GM12891 (cell line): ENCODE results near the gene INPP5B. TPM values are rescaled to one million over a fixed set of nuclear protein-coding genes. Genes with fewer than 3 reads are reported as not detected.
"Not testable (repeated sequence)": the region's sequence is repeated elsewhere in the genome, so short reads cannot be mapped to it uniquely, and the experiment has no call there.

Experiments used
- DNase-seq: peaks from one replicate; pipeline ENCODE4 v3.0.0; 2011; ENCODE audit warnings: low spot score; ENCODE audit not compliant: insufficient read length
- FAIRE-seq: peaks from 2 replicates; lab custom pipeline; 2011; peaks lifted over from hg19 to GRCh38; lab: Jason Lieb, UNC
- PAX5 ChIP-seq: IDR thresholded peaks from 2 replicates; pipeline ENCODE4 v1.6.1; 2011; ENCODE audit warnings: low read length, moderate library complexity, mild to moderate bottlenecking; ENCODE audit not compliant: insufficient read depth, severe bottlenecking
- POLR2A ChIP-seq: IDR thresholded peaks from 2 replicates; pipeline ENCODE4 v1.6.1; 2011; ENCODE audit warnings: low read depth, low read length, control low read depth
- POLR2AphosphoS5 ChIP-seq: IDR thresholded peaks from 2 replicates; pipeline ENCODE4 v1.6.1; 2011; ENCODE audit warnings: low read depth, low read length, control low read depth
- POU2F2 ChIP-seq: IDR thresholded peaks from 2 replicates; pipeline ENCODE4 v1.6.1; 2011; ENCODE audit warnings: low read depth, mild to moderate bottlenecking, control low read depth, low read length, moderate library complexity
- SPI1 ChIP-seq: IDR thresholded peaks from 2 replicates; pipeline ENCODE4 v1.6.1; 2011; ENCODE audit warnings: low read depth, low read length, control low read depth
- TAF1 ChIP-seq: IDR thresholded peaks from 2 replicates; pipeline ENCODE4 v1.6.1; 2011; ENCODE audit warnings: low read depth, low read length, control low read depth
- polyA plus RNA-seq: library from polyadenylated mRNA; unstranded; fragments of >200 nt; gene quantifications from one replicate; pipeline ENCODE4 v1.2.1, GENCODE V29; 2012; ENCODE audit warnings: low read depth, missing spikeins, inconsistent platforms; ENCODE audit not compliant: missing spikeins

Gene INPP5B
- polyA plus RNA-seq: 17.5 TPM

DNA sequence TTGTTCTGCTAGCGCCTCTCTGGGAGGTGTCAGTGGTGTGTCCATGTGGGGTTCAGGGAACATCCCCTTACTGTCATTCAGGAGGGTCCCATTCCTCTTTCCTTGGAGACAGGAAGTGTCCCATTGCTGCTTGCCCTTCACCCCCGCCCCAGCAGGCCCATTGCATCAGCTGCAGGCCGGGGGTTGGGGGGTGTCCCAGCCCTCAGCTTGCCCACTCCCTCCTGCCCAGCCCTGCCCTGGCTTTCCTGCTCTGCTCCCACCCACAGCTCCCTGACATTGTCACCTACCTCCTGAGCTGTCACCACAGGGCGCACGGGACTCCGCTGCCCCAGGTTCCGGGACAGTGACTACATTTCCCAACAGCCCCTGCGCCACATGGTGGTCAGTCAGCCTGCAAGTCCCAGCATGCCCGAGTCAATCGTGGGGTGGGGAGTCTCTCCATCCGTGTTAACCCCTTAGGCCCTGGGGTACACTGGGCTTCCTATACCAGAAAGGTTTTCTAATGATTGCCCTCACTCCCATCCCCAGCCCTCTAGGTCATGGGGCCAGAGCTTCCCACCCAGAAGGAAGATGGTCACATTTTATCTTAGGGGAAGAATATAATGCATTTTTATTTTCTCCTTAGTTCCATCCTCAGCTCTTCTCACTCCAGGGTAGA is at the start of gene INPP5B:
INPP5B (minus strand) TSS at position 351 of the 658 bp plus-strand sequence. CDS start 745 bp downstream, outside the sequence.
- FAIRE-seq: peak; percentile 99
- TF ChIP-seq POLR2A (no peak), PAX5 (no peak), POLR2AphosphoS5 (no peak), POU2F2 (peak; percentile 56; the same call in 1 of the 2 replicates), SPI1 (0 out of 2 replicates have a peak, but pooled peaks have one; percentile 40), TAF1 (peak; percentile 41)
- DNase-seq: peak; percentile 95

DNA sequence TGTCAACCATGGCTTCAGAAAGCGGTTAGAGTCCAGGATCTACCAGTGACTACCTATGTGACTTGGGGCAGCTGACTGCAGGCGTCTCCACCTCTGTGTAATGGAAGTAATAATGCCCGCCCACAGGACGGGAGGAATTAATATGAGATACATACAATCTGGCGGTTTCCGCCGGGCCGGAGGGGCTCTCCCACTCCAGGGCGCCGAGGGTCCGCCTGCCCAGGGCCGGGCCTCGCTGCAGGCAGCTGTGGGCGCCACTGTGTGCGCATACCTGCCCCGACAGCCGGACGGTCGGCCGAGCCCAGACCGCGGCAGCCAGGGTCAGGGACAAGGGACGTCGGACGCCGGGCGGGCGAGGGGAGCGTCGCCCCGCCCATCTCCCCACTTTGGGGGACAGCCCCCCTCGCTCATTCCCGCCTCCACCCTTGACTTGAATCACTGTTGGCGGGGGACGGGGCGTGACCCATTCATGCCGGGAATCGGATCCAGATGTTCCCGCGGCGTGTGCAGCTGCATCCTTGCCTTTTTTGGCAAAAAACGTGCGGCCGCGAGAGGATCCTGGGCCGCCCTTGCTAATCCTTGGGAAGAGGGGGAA is 49.0 kb upstream of the INPP5B start:
- TF ChIP-seq PAX5 (no peak), SPI1 (no peak), POLR2A (no peak), TAF1 (no peak), POU2F2 (no peak)
- no peak for FAIRE-seq
- DNase-seq: no peak

DNA sequence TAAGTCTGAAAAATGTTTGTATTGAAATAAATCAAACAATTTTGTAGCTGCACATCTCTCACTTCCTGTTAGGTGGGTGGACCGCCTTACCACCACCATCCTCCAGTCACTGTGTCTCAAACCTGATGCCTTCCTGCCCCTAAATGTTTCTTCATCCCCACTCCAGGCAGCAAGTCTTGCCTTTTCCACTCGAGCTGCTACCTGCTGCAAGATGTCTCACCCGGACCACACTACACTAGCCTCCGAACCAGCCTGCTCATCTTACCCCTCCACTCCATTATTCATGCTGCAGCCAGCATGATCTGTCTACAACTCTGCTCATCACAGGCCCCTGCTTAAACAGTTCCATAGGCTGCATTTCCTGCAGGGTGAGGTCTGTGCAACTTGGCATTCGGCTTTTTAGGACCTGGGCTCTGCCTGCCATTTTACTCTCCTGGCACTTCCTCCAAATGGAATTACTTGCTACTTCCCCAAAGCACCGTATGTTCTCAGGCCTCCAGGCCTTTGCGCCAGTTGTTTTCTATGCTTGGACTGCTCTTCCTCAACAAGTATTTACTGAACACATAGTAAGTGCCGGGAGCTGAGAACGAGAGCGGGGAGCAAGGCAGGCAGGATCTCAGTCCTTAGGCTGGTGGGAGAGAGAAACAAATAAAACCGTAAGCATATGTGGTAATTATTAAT is 48.2 kb upstream of the INPP5B start:
- TF ChIP-seq SPI1 (peak; percentile 46; the same call in 1 of the 2 replicates), POLR2A (no peak)
- FAIRE-seq (no peak), DNase-seq (no peak)

DNA sequence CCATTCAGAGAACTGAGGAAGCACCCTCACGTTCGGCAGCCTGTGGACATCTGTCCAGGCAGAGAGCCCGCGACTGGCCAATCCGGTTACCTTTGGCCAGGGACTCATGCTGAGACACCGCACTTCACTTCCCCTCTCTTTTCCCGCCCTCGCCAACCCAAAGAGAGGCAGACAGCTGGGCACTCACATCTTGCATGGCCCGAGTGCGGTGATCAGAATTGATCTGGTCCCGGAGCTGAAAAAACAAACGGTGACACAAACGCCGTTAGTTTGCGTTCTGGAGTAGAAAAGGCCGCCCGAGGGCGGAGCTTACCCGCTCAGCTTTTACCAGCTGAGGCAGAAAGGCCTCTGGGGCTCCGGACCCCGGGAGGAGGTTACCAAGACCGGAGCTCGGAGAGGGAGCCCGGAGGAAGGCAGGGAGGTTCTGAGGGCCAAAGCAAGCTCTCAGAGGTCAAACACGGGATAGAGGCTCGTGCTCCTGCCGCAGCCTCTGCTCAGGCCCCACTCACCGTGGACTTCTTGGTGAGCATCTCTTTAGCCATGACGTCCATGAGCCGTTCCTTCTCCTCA is 42.6 kb upstream of the INPP5B start:
- TF ChIP-seq SPI1: peak; percentile 33; the same call in 1 of the 2 replicates
- TF ChIP-seq POU2F2: no peak
- DNase-seq (no peak), FAIRE-seq (no peak)

DNA sequence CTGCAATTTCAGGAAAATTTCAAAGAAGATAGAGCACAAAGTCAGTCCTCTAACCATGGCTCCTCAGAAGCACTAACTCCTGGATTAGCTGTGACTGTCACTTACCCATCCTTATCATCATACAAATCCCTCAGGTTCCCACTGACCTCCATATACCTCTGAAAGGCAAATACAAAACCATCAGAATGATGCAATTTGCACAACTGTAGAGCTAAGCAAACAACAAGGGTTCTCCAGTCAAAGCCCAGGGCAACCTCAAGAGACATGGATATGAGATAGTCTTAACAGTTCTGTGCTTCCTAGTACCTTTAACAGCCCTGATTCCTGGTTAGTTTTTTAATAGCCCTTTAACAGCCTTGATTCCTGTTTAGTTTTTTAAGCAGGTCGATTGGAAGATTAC is 40.8 kb upstream of the INPP5B start:
- DNase-seq (no peak), FAIRE-seq (no peak)
- TF ChIP-seq POU2F2: no peak
- no peak for TF ChIP-seq POLR2AphosphoS5
- TF ChIP-seq SPI1: no peak
- no peak for TF ChIP-seq POLR2A
- TF ChIP-seq TAF1: no peak
- no peak for TF ChIP-seq PAX5

DNA sequence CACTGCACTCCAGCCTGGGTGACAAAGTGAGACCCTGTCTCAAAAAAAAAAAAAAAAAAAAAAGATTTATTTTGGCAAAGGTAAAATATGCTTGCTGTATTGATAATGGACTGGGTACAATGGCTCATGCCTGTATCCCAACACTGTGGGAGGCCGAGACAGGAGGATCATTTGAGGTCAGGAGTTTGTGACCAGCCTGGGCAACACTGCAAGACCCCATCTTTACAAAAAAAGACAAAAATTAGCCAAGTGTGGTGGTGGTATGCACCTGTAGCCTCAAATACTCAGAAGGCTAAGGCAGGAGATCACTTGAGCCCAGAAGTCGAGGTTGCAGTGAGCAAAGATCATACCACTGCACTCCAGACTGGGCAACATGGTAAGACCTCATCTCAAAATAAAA is 36.7 kb upstream of the INPP5B start:
- no peak for DNase-seq
- no peak for TF ChIP-seq POU2F2
- TF ChIP-seq TAF1: no peak
- TF ChIP-seq PAX5: no peak
- no peak for TF ChIP-seq POLR2A
- TF ChIP-seq POLR2AphosphoS5: no peak
- no peak for TF ChIP-seq SPI1
- no peak for FAIRE-seq

DNA sequence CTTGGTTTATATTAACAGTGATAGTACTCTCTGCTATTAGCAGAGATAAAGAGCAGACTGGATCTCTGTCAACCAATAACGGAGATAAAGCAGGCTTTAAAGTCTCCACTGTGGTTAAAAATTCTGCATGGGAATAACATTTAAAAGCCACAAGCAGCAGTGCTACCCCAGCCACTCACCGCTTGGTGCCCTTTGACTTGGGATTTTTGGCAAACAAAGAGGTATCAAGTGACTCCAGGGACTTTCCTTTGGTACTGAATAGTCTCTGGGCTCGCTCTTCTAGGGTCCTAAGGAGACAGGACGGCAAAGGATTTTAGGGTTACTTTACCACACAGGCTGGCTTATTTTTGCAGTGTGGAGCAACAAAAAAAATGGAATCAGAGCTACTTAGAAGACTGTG is 31.7 kb upstream of the INPP5B start:
- DNase-seq (no peak), FAIRE-seq (no peak)
- TF ChIP-seq TAF1 (no peak), SPI1 (no peak), POLR2AphosphoS5 (no peak), PAX5 (no peak), POU2F2 (no peak), POLR2A (no peak)

DNA sequence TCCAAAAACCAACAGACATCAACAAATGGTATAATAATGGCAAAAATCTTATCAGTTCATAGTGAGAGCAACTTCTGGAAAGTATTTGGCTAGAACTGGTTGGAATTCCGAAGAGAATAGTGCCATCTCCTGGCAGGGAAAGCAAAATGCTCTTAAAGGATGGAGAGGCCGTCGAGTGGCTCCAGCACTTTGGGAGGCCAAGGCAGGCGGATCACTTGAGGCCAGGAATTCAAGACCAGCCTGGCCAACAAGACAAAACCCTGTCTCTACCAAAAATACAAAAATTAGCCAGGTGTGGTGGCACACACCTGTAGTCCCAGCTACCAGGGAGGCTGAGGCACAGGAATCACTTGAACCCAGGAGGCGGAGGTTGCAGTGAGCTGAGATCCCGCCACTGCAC is 28.2 kb upstream of the INPP5B start:
- not testable (repeated sequence) for FAIRE-seq, DNase-seq

DNA sequence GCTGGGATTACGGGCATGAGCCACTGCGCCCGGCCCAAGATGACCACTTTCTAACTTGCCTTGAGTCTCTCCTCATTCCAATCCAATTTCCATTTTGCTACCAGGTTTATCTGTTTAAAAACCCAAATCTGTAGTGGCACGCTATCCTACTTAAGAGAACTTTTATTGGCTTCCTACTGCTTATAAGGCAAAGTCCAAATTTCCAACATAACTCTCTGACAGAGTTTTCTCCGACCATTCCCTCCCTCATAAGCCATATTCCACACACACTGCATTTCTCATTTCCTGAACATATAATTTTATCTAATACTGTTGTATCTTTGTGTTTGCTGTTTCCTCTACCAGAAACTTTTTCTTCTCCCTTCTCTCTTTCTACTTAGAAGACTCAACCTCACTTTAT is 27.7 kb upstream of the INPP5B start:
- no peak for TF ChIP-seq PAX5
- no peak for TF ChIP-seq POLR2AphosphoS5
- no peak for TF ChIP-seq TAF1
- no peak for TF ChIP-seq SPI1
- FAIRE-seq (no peak), DNase-seq (no peak)

DNA sequence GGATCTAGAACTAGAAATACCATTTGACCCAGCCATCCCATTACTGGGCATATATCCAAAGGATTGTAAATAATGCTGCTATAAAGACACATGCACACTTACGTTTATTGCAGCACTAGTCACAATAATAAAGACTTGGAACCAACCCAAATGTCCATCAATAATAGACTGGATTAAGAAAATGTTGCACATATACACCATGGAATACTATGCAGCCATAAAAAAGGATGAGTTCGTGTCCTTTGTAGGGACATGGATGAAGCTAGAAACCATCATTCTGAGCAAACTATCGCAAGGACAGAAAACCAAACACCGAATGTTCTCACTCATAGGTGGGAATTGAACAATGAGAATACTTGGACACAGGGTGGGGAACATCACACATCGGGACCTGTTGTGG is 26.8 kb upstream of the INPP5B start:
- DNase-seq, FAIRE-seq: not testable (repeated sequence)

DNA sequence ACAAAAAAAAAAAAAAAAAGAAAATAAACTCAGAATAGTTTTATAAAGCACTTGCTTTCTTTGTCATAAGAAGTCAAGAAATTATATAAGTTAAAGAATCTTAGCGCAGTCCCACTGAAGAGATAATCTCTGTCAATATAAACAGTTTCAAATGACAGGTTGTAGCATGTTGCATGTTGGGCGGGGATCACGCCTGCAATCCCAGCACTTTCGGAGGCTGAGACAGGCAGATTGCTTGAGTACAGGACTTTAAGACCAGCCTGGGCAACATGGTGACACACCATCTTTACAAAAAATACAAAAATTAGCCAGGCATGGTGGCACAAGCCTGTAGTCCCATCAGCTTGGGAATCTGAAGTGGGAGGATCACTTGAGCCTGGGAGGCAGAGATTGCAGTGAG is 18.4 kb upstream of the INPP5B start:
- no peak for DNase-seq
- no peak for FAIRE-seq
- TF ChIP-seq PAX5: no peak
- no peak for TF ChIP-seq TAF1
- TF ChIP-seq POLR2AphosphoS5: no peak
- TF ChIP-seq POU2F2: no peak
- TF ChIP-seq SPI1: no peak
- no peak for TF ChIP-seq POLR2A

DNA sequence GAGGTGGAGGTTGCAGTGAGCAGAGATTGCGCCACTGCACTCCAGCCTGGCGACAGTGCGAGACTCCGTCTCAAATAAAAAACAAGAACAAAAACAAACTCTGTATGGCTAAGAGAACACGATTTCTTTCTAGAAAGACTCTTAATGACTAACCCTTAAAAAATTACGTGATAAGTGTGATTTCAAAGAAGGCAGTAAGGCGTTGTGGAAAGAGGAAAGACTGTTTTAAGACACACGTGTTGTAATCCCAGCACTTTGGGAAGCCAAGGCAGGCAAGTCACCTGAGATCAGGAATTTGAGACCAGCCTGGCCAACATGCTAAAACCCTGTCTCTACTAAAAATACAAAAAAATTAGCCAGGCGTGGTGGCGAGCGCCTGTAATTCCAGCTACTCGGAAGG is 17.3 kb upstream of the INPP5B start:
- FAIRE-seq, DNase-seq: not testable (repeated sequence)
